Activated naive CD8-positive, alpha-beta T cell treated with anti-CD3 and anti-CD28 coated beads, Interleukin-2, amount 10 ng/mL, durations not matched to agents 7 days and 5 days (primary cell): ENCODE data around the gene PRKG1. TPM values are rescaled to one million over a fixed set of nuclear protein-coding genes. Genes with fewer than 3 reads are reported as not detected.
"Not testable (repeated sequence)": the region's sequence is repeated elsewhere in the genome, so short reads cannot be mapped to it uniquely, and the experiment has no call there.

Experiments used
- ATAC-seq: fragments of 150-1000 bp; cut with Tn5 transposase; one replicate; pipeline ENCODE4 v1.10.0; 2021; ENCODE audit warnings: low read depth, moderate library complexity
- POLR2A ChIA-PET: fragments of 350-600 bp; sonication (Branson Sonifier 250); formaldehyde crosslinking; loops from one replicate; lab custom pipeline; 2021; ENCODE audit warnings: antibody characterized with exemption; lab: Charles Lee
- DNase-seq: peaks from one replicate; pipeline ENCODE4 v3.0.0; 2021
- H3K27ac Mint-ChIP-seq: one replicate; pipeline ENCODE4 v1.8.0; 2022; ENCODE audit warnings: mild to moderate bottlenecking, mixed read lengths
- H3K27me3 Mint-ChIP-seq: one replicate; pipeline ENCODE4 v1.8.0; 2022; ENCODE audit warnings: mild to moderate bottlenecking, moderate library complexity, mixed read lengths
- H3K36me3 Mint-ChIP-seq: one replicate; pipeline ENCODE4 v1.8.0; 2021; ENCODE audit warnings: mild to moderate bottlenecking, mixed read lengths
- H3K4me1 Mint-ChIP-seq: one replicate; pipeline ENCODE4 v1.8.0; 2021; ENCODE audit warnings: mixed read lengths
- H3K4me3 Mint-ChIP-seq: one replicate; pipeline ENCODE4 v1.8.0; 2022; ENCODE audit warnings: mild to moderate bottlenecking, moderate library complexity, mixed read lengths
- H3K9me3 Mint-ChIP-seq: one replicate; pipeline ENCODE4 v1.8.0; 2021; ENCODE audit warnings: mixed read lengths
- total RNA-seq, 2 experiments: library from RNA; stranded (reverse); gene quantifications; one replicate each; pipeline ENCODE4 v1.2.3, GENCODE V29; 2021

Gene PRKG1
- total RNA-seq, 2 experiments from 2014 or later, result not detected

GRCh38 chr10:51528527-51528926 is 454.2 kb downstream of the PRKG1 start:
- no peak for ATAC-seq
- POLR2A ChIA-PET, result no interaction called here
- H3K27ac Mint-ChIP-seq, result no peak overlapping the region

GRCh38 chr10:51530541-51530940 is 456.3 kb downstream of the PRKG1 start:
- DNase-seq (no peak), ATAC-seq (no peak)
- H3K9me3 Mint-ChIP-seq, result no peaks in the 10 kb centered on the region
- no peaks in the 10 kb centered on the region for H3K36me3 Mint-ChIP-seq
- no peaks in the 10 kb centered on the region for H3K4me1 Mint-ChIP-seq
- H3K27ac Mint-ChIP-seq, result no peak overlapping the region
- POLR2A ChIA-PET, result no interaction called here
- no peaks in the 10 kb centered on the region for H3K27me3 Mint-ChIP-seq
- H3K4me3 Mint-ChIP-seq, result no peak overlapping the region

More at GRCh38 chr10:51528527-51528926, 454.2 kb downstream of the PRKG1 start:
- Mint-ChIP-seq H3K4me3 (no peak overlapping the region), H3K4me1 (no peaks in the 10 kb centered on the region), H3K9me3 (no peaks in the 10 kb centered on the region), H3K27me3 (no peaks in the 10 kb centered on the region), H3K36me3 (no peaks in the 10 kb centered on the region)
- DNase-seq, result no peak

- Mint-ChIP-seq H3K27ac (no peak overlapping the region), H3K4me1 (no peaks in the 10 kb centered on the region), H3K27me3 (no peaks in the 10 kb centered on the region), H3K4me3 (no peak overlapping the region), H3K36me3 (no peaks in the 10 kb centered on the region), H3K9me3 (no peaks in the 10 kb centered on the region)
- DNase-seq (no peak), ATAC-seq (no peak)
- POLR2A ChIA-PET, result no interaction called here
Measured at GRCh38 chr10:51532044-51532443, 457.8 kb downstream of the PRKG1 start.

- no peaks in the 10 kb centered on the region for H3K36me3 Mint-ChIP-seq
- H3K27me3 Mint-ChIP-seq, result peaks cover 2% of the 10 kb centered on the region
- no peak for ATAC-seq
- no peak overlapping the region for H3K4me3 Mint-ChIP-seq
- H3K27ac Mint-ChIP-seq, result no peak overlapping the region
- POLR2A ChIA-PET, result no interaction called here
- no peaks in the 10 kb centered on the region for H3K9me3 Mint-ChIP-seq
- no peak for DNase-seq
- H3K4me1 Mint-ChIP-seq, result no peaks in the 10 kb centered on the region
Measured at GRCh38 chr10:51542853-51543252, 468.6 kb downstream of the PRKG1 start.

GRCh38 chr10:51544933-51545332 is 470.6 kb downstream of the PRKG1 start:
- Mint-ChIP-seq H3K36me3 (no peaks in the 10 kb centered on the region), H3K27ac (no peak overlapping the region), H3K4me3 (no peak overlapping the region), H3K9me3 (no peaks in the 10 kb centered on the region), H3K27me3 (peaks cover 2% of the 10 kb centered on the region), H3K4me1 (no peaks in the 10 kb centered on the region)
- DNase-seq, result no peak
- ATAC-seq, result no peak
- POLR2A ChIA-PET, result no interaction called here

GRCh38 chr10:51547941-51548340 is 473.7 kb downstream of the PRKG1 start:
- no peak overlapping the region for H3K27ac Mint-ChIP-seq
- no peak for DNase-seq
- H3K4me1 Mint-ChIP-seq, result no peaks in the 10 kb centered on the region
- H3K36me3 Mint-ChIP-seq, result no peaks in the 10 kb centered on the region
- no peaks in the 10 kb centered on the region for H3K9me3 Mint-ChIP-seq
- no peak overlapping the region for H3K4me3 Mint-ChIP-seq
- no peaks in the 10 kb centered on the region for H3K27me3 Mint-ChIP-seq
- POLR2A ChIA-PET, result no interaction called here
- no peak for ATAC-seq

- no peaks in the 10 kb centered on the region for H3K9me3 Mint-ChIP-seq
- no peaks in the 10 kb centered on the region for H3K4me1 Mint-ChIP-seq
- H3K36me3 Mint-ChIP-seq, result no peaks in the 10 kb centered on the region
- no peak overlapping the region for H3K27ac Mint-ChIP-seq
- POLR2A ChIA-PET, result no interaction called here
- no peak for ATAC-seq
- no peaks in the 10 kb centered on the region for H3K27me3 Mint-ChIP-seq
- no peak for DNase-seq
- H3K4me3 Mint-ChIP-seq, result no peak overlapping the region
Measured at GRCh38 chr10:51552879-51553278, 478.6 kb downstream of the PRKG1 start.

GRCh38 chr10:51564896-51565510 is 490.7 kb downstream of the PRKG1 start:
- Mint-ChIP-seq H3K27ac (no peak overlapping the region), H3K9me3 (no peaks in the 10 kb centered on the region), H3K36me3 (no peaks in the 10 kb centered on the region), H3K4me3 (no peak overlapping the region), H3K27me3 (no peaks in the 10 kb centered on the region), H3K4me1 (no peaks in the 10 kb centered on the region)
- no peak for ATAC-seq
- POLR2A ChIA-PET, result no interaction called here
- no peak for DNase-seq

- DNase-seq (no peak), ATAC-seq (no peak)
- Mint-ChIP-seq H3K4me1 (no peaks in the 10 kb centered on the region), H3K27me3 (no peaks in the 10 kb centered on the region), H3K4me3 (no peak overlapping the region), H3K9me3 (no peaks in the 10 kb centered on the region), H3K36me3 (no peaks in the 10 kb centered on the region), H3K27ac (no peak overlapping the region)
- POLR2A ChIA-PET, result no interaction called here
Measured at GRCh38 chr10:51567271-51567670, 493.0 kb downstream of the PRKG1 start.

- POLR2A ChIA-PET, result interaction anchor here (0.6 kb wide), 1 partner anchor 59 kb away, joined by 4 read pairs; no protein-coding TSS in a partner anchor
- Mint-ChIP-seq H3K4me1 (no peaks in the 10 kb centered on the region), H3K9me3 (no peaks in the 10 kb centered on the region), H3K27me3 (no peaks in the 10 kb centered on the region), H3K4me3 (no peak overlapping the region), H3K36me3 (no peaks in the 10 kb centered on the region), H3K27ac (no peak overlapping the region)
- DNase-seq, result no peak
- no peak for ATAC-seq
Measured at GRCh38 chr10:51569467-51569866, 495.2 kb downstream of the PRKG1 start.

GRCh38 chr10:51574248-51575048 is 500.2 kb downstream of the PRKG1 start:
- DNase-seq (no peak), ATAC-seq (no peak)
- Mint-ChIP-seq H3K36me3 (no peaks in the 10 kb centered on the region), H3K27ac (no peak overlapping the region), H3K4me3 (no peak overlapping the region), H3K27me3 (no peaks in the 10 kb centered on the region), H3K9me3 (no peaks in the 10 kb centered on the region), H3K4me1 (no peaks in the 10 kb centered on the region)
- POLR2A ChIA-PET, result no interaction called here

GRCh38 chr10:51581196-51581595 is 506.9 kb downstream of the PRKG1 start:
- DNase-seq, POLR2A ChIA-PET, H3K36me3 Mint-ChIP-seq, H3K4me1 Mint-ChIP-seq, H3K4me3 Mint-ChIP-seq, ATAC-seq, H3K27me3 Mint-ChIP-seq, H3K9me3 Mint-ChIP-seq, H3K27ac Mint-ChIP-seq: not testable (repeated sequence)

- H3K36me3 Mint-ChIP-seq, result no peaks in the 10 kb centered on the region
Measured at GRCh38 chr10:51583976-51584375, 509.7 kb downstream of the PRKG1 start.

GRCh38 chr10:51585742-51586141 is 511.5 kb downstream of the PRKG1 start:
- Mint-ChIP-seq H3K4me1 (no peaks in the 10 kb centered on the region), H3K27me3 (no peaks in the 10 kb centered on the region), H3K9me3 (peaks cover 2% of the 10 kb centered on the region), H3K27ac (no peak overlapping the region), H3K4me3 (no peak overlapping the region), H3K36me3 (no peaks in the 10 kb centered on the region)
- POLR2A ChIA-PET, result no interaction called here
- no peak for ATAC-seq
- DNase-seq, result no peak

More at GRCh38 chr10:51583976-51584375, 509.7 kb downstream of the PRKG1 start:
- H3K4me1 Mint-ChIP-seq, result no peaks in the 10 kb centered on the region
- H3K27ac Mint-ChIP-seq, result no peak overlapping the region
- ATAC-seq (no peak), DNase-seq (no peak)
- H3K27me3 Mint-ChIP-seq, result no peaks in the 10 kb centered on the region
- POLR2A ChIA-PET, result no interaction called here
- peaks cover 2% of the 10 kb centered on the region for H3K9me3 Mint-ChIP-seq
- no peak overlapping the region for H3K4me3 Mint-ChIP-seq
